Small intestine (tissue), 7 donors: ENCODE measurements around the gene PRR29. TPM values are rescaled to one million over a fixed set of nuclear protein-coding genes. Genes with fewer than 3 reads are reported as not detected.

Source experiments
- DNase-seq, 2 donors: peaks; one replicate each; pipeline versions ENCODE4 v3.0.0 to v3.0.0-alpha.2; 2013
- FAIRE-seq: peaks from 2 replicates; lab custom pipeline; 2012; peaks lifted over from hg19 to GRCh38; lab: Jason Lieb, UNC
- H3K27ac ChIP-seq, 3 donors: one replicate each; pipeline ENCODE4 v1.5.1; 2013; ENCODE audit warnings: low read length in 2 of 3, mild to moderate bottlenecking in 2 of 3, control low read depth in 1 of 3, inconsistent platforms in 1 of 3, low read depth in 1 of 3, moderate library complexity in 1 of 3
- H3K27me3 ChIP-seq, 3 donors: one replicate each; pipeline ENCODE4 v1.6.1; 2013; ENCODE audit warnings: low read length in 3 of 3, inconsistent platforms in 1 of 3; ENCODE audit not compliant: control insufficient read depth in 3 of 3, insufficient read depth in 3 of 3
- H3K36me3 ChIP-seq, 3 donors: one replicate each; pipeline ENCODE4 v1.6.1; 2013; ENCODE audit warnings: low read length in 3 of 3, inconsistent platforms in 1 of 3, low read depth in 1 of 3, mild to moderate bottlenecking in 1 of 3, moderate library complexity in 1 of 3; ENCODE audit not compliant: control insufficient read depth in 3 of 3, insufficient read depth in 2 of 3
- H3K4me1 ChIP-seq, 3 donors: one replicate each; pipeline ENCODE4 v1.6.1; 2013; ENCODE audit warnings: low read length in 2 of 3, inconsistent platforms in 1 of 3, low read depth in 1 of 3, mild to moderate bottlenecking in 1 of 3, moderate library complexity in 1 of 3; ENCODE audit not compliant: control insufficient read depth in 3 of 3, insufficient read depth in 2 of 3
- H3K4me3 ChIP-seq, 3 donors: one replicate each; pipeline ENCODE4 v1.5.1; 2013; ENCODE audit warnings: low read length in 3 of 3, control low read depth in 1 of 3, inconsistent platforms in 1 of 3, low read depth in 1 of 3, mild to moderate bottlenecking in 1 of 3, moderate library complexity in 1 of 3
- H3K9me3 ChIP-seq, 2 donors: one replicate each; pipeline ENCODE4 v1.6.1; 2013; ENCODE audit warnings: low read depth in 1 of 2, low read length in 1 of 2; ENCODE audit not compliant: control insufficient read depth in 2 of 2, insufficient read depth in 1 of 2
- WGBS, 3 donors: extraction: QIAGEN DNeasy Blood & Tissue Kit; methylation state at CpG; one replicate each; pipeline ENCODE4 v1.1.7; 2013; 5-methylcytosine and 5-hydroxymethylcytosine counted together
- polyA plus RNA-seq, 4 donors: library from polyadenylated mRNA; stranded (reverse) in 3 of 4; unstranded in 1 of 4; fragments of 200-250 nt in 3 of 4; fragments of 120-200 nt in 1 of 4; gene quantifications; one replicate each; pipeline versions ENCODE4 v1.2.1 to v1.2.3, GENCODE V29; 2013
- donor health status: healthy with polysubstance abuse.
- donor health status: control.
- donor health status: control.
- donor health status: Bipolar disorder and iron deficiency.
- donor health status: healthy.

The PRR29 gene
- polyA plus RNA-seq, 4 donors: 0.16 to 1.1 TPM; not detected in 2

GRCh38 chr17:63969278-63969677, 28.9 kb upstream of the PRR29 start:
- H3K27ac ChIP-seq: no peak overlapping the region
- no peak overlapping the region for H3K4me3 ChIP-seq
- no peaks in the 10 kb centered on the region for H3K4me1 ChIP-seq
- DNase-seq (no peak), FAIRE-seq (no peak)
- no peaks in the 10 kb centered on the region for H3K9me3 ChIP-seq
- 68 to 82% (median 80%) methylated on average over 10 of the region's 10 CpGs for WGBS, 3 donors
- peaks cover 0 to 3% (median 0%) of the 10 kb centered on the region in 3 donors for H3K27me3 ChIP-seq
- H3K36me3 ChIP-seq: no peaks in the 10 kb centered on the region

GRCh38 chr17:63972796-63973195, 25.4 kb upstream of the PRR29 start, which contains the start of gene SCN4A:
Gene SCN4A, minus strand, starts transcription at chr17:63972918. Its CDS starts 77 bp downstream, at chr17:63972841.
- Histone ChIP-seq H3K27me3 (peaks cover 0 to 8% (median 2%) of the 10 kb centered on the region in 3 donors), H3K4me1 (no peaks in the 10 kb centered on the region), H3K27ac (no peak within 1 kb of the TSS), H3K9me3 (no peaks in the 10 kb centered on the region), H3K36me3 (no peaks in the 10 kb centered on the region), H3K4me3 (no peak within 1 kb of the TSS)
- DNase-seq (no peak), FAIRE-seq (no peak)
- WGBS, 3 donors: 88 to 96% (median 95%) methylated on average over 13 to 14 of the region's 14 CpGs

GRCh38 chr17:63973247-63973646, 24.9 kb upstream of the PRR29 start:
- H3K36me3 ChIP-seq: no peaks in the 10 kb centered on the region
- H3K27ac ChIP-seq: no peak overlapping the region
- no peaks in the 10 kb centered on the region for H3K4me1 ChIP-seq
- no peak overlapping the region for H3K4me3 ChIP-seq
- H3K9me3 ChIP-seq: no peaks in the 10 kb centered on the region
- DNase-seq: no peak
- WGBS, 3 donors: 77 to 91% (median 81%) methylated on average over 6 of the region's 6 CpGs
- peaks cover 0 to 7% (median 2%) of the 10 kb centered on the region in 3 donors for H3K27me3 ChIP-seq
- FAIRE-seq: no peak

GRCh38 chr17:63973930-63974593, 24.1 kb upstream of the PRR29 start:
- no peak overlapping the region for H3K27ac ChIP-seq
- 9 to 69% (median 42%) methylated on average over 12 of the region's 12 CpGs for WGBS, 3 donors
- FAIRE-seq (no peak), DNase-seq (peak in 1 of 2 donors; percentile 31)
- H3K9me3 ChIP-seq: no peaks in the 10 kb centered on the region
- H3K27me3 ChIP-seq: peaks cover 0 to 6% (median 2%) of the 10 kb centered on the region in 3 donors
- H3K4me1 ChIP-seq: no peaks in the 10 kb centered on the region
- H3K4me3 ChIP-seq: no peak overlapping the region
- no peaks in the 10 kb centered on the region for H3K36me3 ChIP-seq

GRCh38 chr17:63974594-63975192, 23.5 kb upstream of the PRR29 start:
- Histone ChIP-seq H3K9me3 (no peaks in the 10 kb centered on the region), H3K4me1 (no peaks in the 10 kb centered on the region), H3K36me3 (no peaks in the 10 kb centered on the region), H3K27me3 (peaks cover 0 to 8% (median 2%) of the 10 kb centered on the region in 3 donors), H3K27ac (no peak overlapping the region), H3K4me3 (no peak overlapping the region)
- DNase-seq: no peak
- no peak for FAIRE-seq
- 75 to 81% (median 78%) methylated on average over 10 of the region's 10 CpGs for WGBS, 3 donors

GRCh38 chr17:63975541-63976092, 22.5 kb upstream of the PRR29 start:
- H3K4me1 ChIP-seq: no peaks in the 10 kb centered on the region
- no peak for FAIRE-seq
- peaks cover 0 to 8% (median 2%) of the 10 kb centered on the region in 3 donors for H3K27me3 ChIP-seq
- no peak for DNase-seq
- H3K27ac ChIP-seq: no peak overlapping the region
- H3K9me3 ChIP-seq: no peaks in the 10 kb centered on the region
- no peak overlapping the region for H3K4me3 ChIP-seq
- 53 to 71% (median 59%) methylated on average over 2 of the region's 2 CpGs for WGBS, 3 donors
- H3K36me3 ChIP-seq: no peaks in the 10 kb centered on the region

GRCh38 chr17:63976702-63977101, 21.4 kb upstream of the PRR29 start:
- H3K4me3 ChIP-seq: no peak overlapping the region
- H3K36me3 ChIP-seq: no peaks in the 10 kb centered on the region
- WGBS, 3 donors: 63 to 71% (median 66%) methylated on average over 3 of the region's 3 CpGs
- no peak overlapping the region for H3K27ac ChIP-seq
- no peak for FAIRE-seq
- DNase-seq: no peak
- H3K9me3 ChIP-seq: peaks cover 0 to 4% of the 10 kb centered on the region in 2 donors
- H3K27me3 ChIP-seq: peaks cover 0 to 8% (median 2%) of the 10 kb centered on the region in 3 donors
- H3K4me1 ChIP-seq: no peaks in the 10 kb centered on the region

GRCh38 chr17:63978272-63979200, 19.6 kb upstream of the PRR29 start:
- H3K27me3 ChIP-seq: peaks cover 0 to 8% (median 2%) of the 10 kb centered on the region in 3 donors
- FAIRE-seq: no peak
- H3K27ac ChIP-seq: no peak overlapping the region
- DNase-seq: no peak
- H3K4me1 ChIP-seq: no peaks in the 10 kb centered on the region
- peaks cover 0 to 9% of the 10 kb centered on the region in 2 donors for H3K9me3 ChIP-seq
- WGBS, 3 donors: 74 to 83% (median 80%) methylated on average over 13 of the region's 13 CpGs
- H3K4me3 ChIP-seq: no peak overlapping the region
- H3K36me3 ChIP-seq: no peaks in the 10 kb centered on the region
